Measurements from ENCODE around the gene IL33. TPM values are rescaled to one million over a fixed set of nuclear protein-coding genes. Genes with fewer than 3 reads are reported as not detected.

The IL33 gene
- total and polyA plus RNA-seq, 2 of the 8 experiments (the other 6 are each of a cell fraction or from before 2014, with no cell fraction given), result not detected

- no peak overlapping the region for H2BK120ac ChIP-seq (replicated peaks; ENCODE audit: low read depth, low read length)
- no peak overlapping the region for H2BK5ac ChIP-seq (ENCODE audit: low read depth, low read length)
- no peaks in the 10 kb centered on the region for H4K20me1 ChIP-seq (replicated peaks in 1 of 2; ENCODE audit: control insufficient read depth in 1 of 2, insufficient read depth in 2 of 2, low read length in 2 of 2)
- no peaks in the 10 kb centered on the region for H3K9me3 ChIP-seq (ENCODE audit: insufficient read depth in 2 of 2, low read depth in 1 of 2, low read length in 1 of 2)
- DNase-seq (ENCODE audit: low read depth in 1 of 2, low spot score in 2 of 2), result no peak
- H3K27me3 ChIP-seq (replicated peaks in 1 of 4; ENCODE audit: control insufficient read depth in 3 of 4, extremely low read depth in 1 of 4, insufficient read depth in 3 of 4, low read length in 3 of 4), result no peaks in the 10 kb centered on the region
- no peak overlapping the region for H3K23ac ChIP-seq (ENCODE audit: insufficient read length)
- no peaks in the 10 kb centered on the region for H3K4me1 ChIP-seq (replicated peaks in 1 of 4; ENCODE audit: control insufficient read depth in 3 of 4, insufficient read depth in 4 of 4, low read length in 3 of 4)
- H3K56ac ChIP-seq (replicated peaks; ENCODE audit: insufficient read length, low read depth, low read length), result no peak overlapping the region
- H4K8ac ChIP-seq (ENCODE audit: extremely low read depth, insufficient read depth, low read length), result no peak overlapping the region
- FAIRE-seq, result no peak
- H3K9ac ChIP-seq (replicated peaks in 1 of 4; ENCODE audit: extremely low read depth in 1 of 4, low read depth in 3 of 4, low read length in 3 of 4), result no peak overlapping the region
- no peak overlapping the region for H2BK15ac ChIP-seq (ENCODE audit: low read length)
- H2BK20ac ChIP-seq (ENCODE audit: low read length), result no peak overlapping the region
- H3K4ac ChIP-seq (replicated peaks; ENCODE audit: insufficient read length, low read depth, low read length), result no peak overlapping the region
- H2BK12ac ChIP-seq (ENCODE audit: low read depth, low read length), result no peak overlapping the region
- H2AK5ac ChIP-seq (ENCODE audit: low read depth, low read length), result no peak overlapping the region
- H3K79me2 ChIP-seq (ENCODE audit: control insufficient read depth in 1 of 2, insufficient read depth in 2 of 2, low read length in 2 of 2), result no peaks in the 10 kb centered on the region
- no peaks in the 10 kb centered on the region for H3K23me2 ChIP-seq (ENCODE audit: low read depth, low read length)
- H3K18ac ChIP-seq (ENCODE audit: extremely low read depth, low read length), result no peak overlapping the region
- no peak overlapping the region for H3K14ac ChIP-seq (ENCODE audit: insufficient read length)
- H3K4me3 ChIP-seq (ENCODE audit: extremely low read depth in 1 of 4, insufficient read depth in 2 of 4, low read depth in 3 of 4, low read length in 4 of 4), result no peak overlapping the region
- no peak overlapping the region for H3K4me2 ChIP-seq (ENCODE audit: insufficient read depth in 1 of 2, low read depth in 2 of 2, low read length in 2 of 2)
- H3K36me3 ChIP-seq (ENCODE audit: control insufficient read depth in 2 of 4, insufficient read depth in 4 of 4, low read length in 3 of 4), result no peaks in the 10 kb centered on the region
- H3K79me1 ChIP-seq (ENCODE audit: low read depth, low read length), result no peaks in the 10 kb centered on the region
- H4K91ac ChIP-seq (replicated peaks; ENCODE audit: insufficient read length, low read length), result no peak overlapping the region
- H2AFZ ChIP-seq (ENCODE audit: low read length), result no peak overlapping the region
- POLR2A ChIA-PET (ENCODE audit: partially characterized antibody), result no interaction called here
- no peak overlapping the region for H4K5ac ChIP-seq (ENCODE audit: insufficient read length, low read depth, low read length)
- CTCF ChIA-PET (ENCODE audit: partially characterized antibody), result interaction anchor here (0.9 kb wide), 1 partner anchor 105 kb away, joined by 3 read pairs; no protein-coding TSS in a partner anchor
- no peak overlapping the region for H3K27ac ChIP-seq (ENCODE audit: low read depth, low read length)
- TF ChIP-seq EZH2 (IDR thresholded peaks at IDR 0.05; ENCODE audit: low read depth, low read length, severe bottlenecking), result no peak
- no peak for TF ChIP-seq HDAC2 (IDR thresholded peaks at IDR 0.05; ENCODE audit: borderline replicate concordance in 1 of 2, low read depth in 2 of 2, low read length in 2 of 2)
- no peak for TF ChIP-seq CTCF (IDR thresholded peaks at IDR 0.05; ENCODE audit: control extremely low read depth in 1 of 3, insufficient read depth in 1 of 3, low read depth in 1 of 3, low read length in 3 of 3)
- no peak for TF ChIP-seq KDM1A (IDR thresholded peaks at IDR 0.05; ENCODE audit: borderline replicate concordance, low read length)
- no peak for TF ChIP-seq KDM4A (IDR thresholded peaks at IDR 0.05; ENCODE audit: low read depth, low read length, severe bottlenecking)
- TF ChIP-seq JUN (IDR thresholded peaks at IDR 0.05; ENCODE audit: low read depth, low read length), result no peak
- TF ChIP-seq SRF (IDR thresholded peaks at IDR 0.05; ENCODE audit: low read depth, low read length), result no peak
- no peak for TF ChIP-seq ATF2 (IDR thresholded peaks at IDR 0.05; ENCODE audit: low read length)
- TF ChIP-seq TBP (IDR thresholded peaks at IDR 0.05; ENCODE audit: low read depth, low read length), result no peak
- no peak for TF ChIP-seq POLR2AphosphoS5 (IDR thresholded peaks at IDR 0.05; ENCODE audit: low read depth, low read length)
- no peak for TF ChIP-seq BACH1 (IDR thresholded peaks at IDR 0.05; ENCODE audit: low read length)
These were observed 86.8 kb downstream of the IL33 start for GRCh38 chr9:6302417-6302816.
